ENCODE measurements around the gene NOMO2.
A peak's percentile ranks its signal among the peaks of the same experiment; 100 is the strongest.
"Not testable (repeated sequence)": the region's sequence is repeated elsewhere in the genome, so short reads cannot be mapped to it uniquely, and the experiment has no call there.

NOMO2 gene

GRCh38 chr16:18577942-18578341, 16.0 kb upstream of the NOMO2 start:
- DNase-seq (ENCODE audit: low spot score), result not testable (repeated sequence)

- not testable (repeated sequence) for DNase-seq (ENCODE audit: low spot score)
Observed at GRCh38 chr16:18575945-18576344, 14.0 kb upstream of the NOMO2 start.

GRCh38 chr16:18575298-18575917, 13.5 kb upstream of the NOMO2 start:
- not testable (repeated sequence) for DNase-seq (ENCODE audit: low spot score)

- DNase-seq (ENCODE audit: low spot score), result not testable (repeated sequence)
Observed at GRCh38 chr16:18573887-18574286, 12.0 kb upstream of the NOMO2 start.

GRCh38 chr16:18572973-18573372, 11.1 kb upstream of the NOMO2 start:
- DNase-seq (ENCODE audit: low spot score), result not testable (repeated sequence)

GRCh38 chr16:18571307-18571850, 9.5 kb upstream of the NOMO2 start:
- DNase-seq (ENCODE audit: low spot score), result not testable (repeated sequence)

- DNase-seq (ENCODE audit: low spot score), result not testable (repeated sequence)
Observed at GRCh38 chr16:18570529-18571306, 8.8 kb upstream of the NOMO2 start.

GRCh38 chr16:18560416-18561220, 1.3 kb downstream of the NOMO2 start:
- DNase-seq (ENCODE audit: low spot score), result not testable (repeated sequence)

GRCh38 chr16:18553671-18554070, 8.2 kb downstream of the NOMO2 start:
- not testable (repeated sequence) for DNase-seq (ENCODE audit: low spot score)

GRCh38 chr16:18547382-18547781, 14.5 kb downstream of the NOMO2 start:
- not testable (repeated sequence) for DNase-seq (ENCODE audit: low spot score)

GRCh38 chr16:18546853-18547252, 15.0 kb downstream of the NOMO2 start:
- DNase-seq (ENCODE audit: low spot score), result not testable (repeated sequence)

- DNase-seq (ENCODE audit: low spot score), result not testable (repeated sequence)
Observed at GRCh38 chr16:18544232-18545081, 17.4 kb downstream of the NOMO2 start.

GRCh38 chr16:18541912-18542311, 20.0 kb downstream of the NOMO2 start:
- DNase-seq (ENCODE audit: low spot score), result not testable (repeated sequence)

- not testable (repeated sequence) for DNase-seq (ENCODE audit: low spot score)
Observed at GRCh38 chr16:18537004-18537403, 24.9 kb downstream of the NOMO2 start.

- DNase-seq (ENCODE audit: low spot score), result peak; percentile 5
Observed at GRCh38 chr16:18535519-18536168, 26.3 kb downstream of the NOMO2 start.

- DNase-seq (ENCODE audit: low spot score), result not testable (repeated sequence)
Observed at GRCh38 chr16:18534308-18534707, 27.6 kb downstream of the NOMO2 start.

- not testable (repeated sequence) for DNase-seq (ENCODE audit: low spot score)
Observed at GRCh38 chr16:18531323-18531722, 30.6 kb downstream of the NOMO2 start.

- DNase-seq (ENCODE audit: low spot score), result not testable (repeated sequence)
Observed at GRCh38 chr16:18530329-18530728, 31.6 kb downstream of the NOMO2 start.

GRCh38 chr16:18526547-18526946, 35.4 kb downstream of the NOMO2 start:
- not testable (repeated sequence) for DNase-seq (ENCODE audit: low spot score)

GRCh38 chr16:18525882-18526482, 35.9 kb downstream of the NOMO2 start:
- DNase-seq (ENCODE audit: low spot score), result not testable (repeated sequence)

Measured in ecto neural progenitor cell (in vitro differentiated cells).